Colonic mucosa (tissue), 4 donors: ENCODE measurements around the gene CKM. TPM values are rescaled to one million over a fixed set of nuclear protein-coding genes. Genes with fewer than 3 reads are reported as not detected.
"Not testable (repeated sequence)": the region's sequence is repeated elsewhere in the genome, so short reads cannot be mapped to it uniquely, and the experiment has no call there.

Experiments
- DNase-seq: peaks from one replicate; pipeline ENCODE4 v3.0.0-alpha.2; 2020
- H3K27ac ChIP-seq: fragments of 200-600 bp; one replicate; pipeline ENCODE4 v1.8.0; 2021
- H3K27me3 ChIP-seq: fragments of 200-600 bp; one replicate; pipeline ENCODE4 v1.8.0; 2021
- H3K36me3 ChIP-seq: fragments of 200-600 bp; one replicate; pipeline ENCODE4 v1.8.0; 2021
- H3K4me1 ChIP-seq: fragments of 200-600 bp; one replicate; pipeline ENCODE4 v1.8.0; 2021; ENCODE audit warnings: mild to moderate bottlenecking
- H3K4me3 ChIP-seq: fragments of 200-600 bp; one replicate; pipeline ENCODE4 v1.8.0; 2021
- H3K9ac ChIP-seq, 2 donors: one replicate each; pipeline ENCODE4 v1.7.0; 2013; ENCODE audit warnings: control low read depth in 2 of 2, low read depth in 2 of 2, low read length in 2 of 2
- H3K9me3 ChIP-seq: fragments of 200-600 bp; one replicate; pipeline ENCODE4 v1.8.0; 2021
- intact Hi-C: fragments of 100-400 bp; cut with DNase I; formaldehyde crosslinking; loops from one replicate; pipeline ENCODE4 v1.14.1; 2022
- total RNA-seq, 2 donors: library from RNA; stranded (reverse); fragmentation: NEBNext Ultra II Directional in 1 of 2; extraction: Animal tissue kit (Norgen Biotek cat#: 25700) in 1 of 2; gene quantifications; one replicate each; pipeline ENCODE4 v1.2.1, GENCODE V29; 2021
- TF ChIP-seq, protein P1 (sequence below): fragments of 200-600 bp; IDR thresholded peaks from one replicate; pipeline ENCODE4 v1.8.0; 2022; ENCODE audit warnings: antibody characterized with exemption, mild to moderate bottlenecking
- donor health status: healthy.
- donor health status: DM: no; HTN: no; CAD: no.
- donor health status: DM: no; HTN: no; CAD: no.

The CKM gene
- total RNA-seq, 2 donors from 2014 or later: 0.53 TPM; not detected in 1

GRCh38 chr19:45276284-45276687, 46.4 kb downstream of the CKM start:
- Histone ChIP-seq H3K4me1 (no peaks in the 10 kb centered on the region), H3K36me3 (no peaks in the 10 kb centered on the region), H3K27ac (no peak overlapping the region), H3K27me3 (no peaks in the 10 kb centered on the region), H3K4me3 (no peak overlapping the region), H3K9ac (no peak overlapping the region), H3K9me3 (no peaks in the 10 kb centered on the region)
- TF ChIP-seq, protein P1, sequence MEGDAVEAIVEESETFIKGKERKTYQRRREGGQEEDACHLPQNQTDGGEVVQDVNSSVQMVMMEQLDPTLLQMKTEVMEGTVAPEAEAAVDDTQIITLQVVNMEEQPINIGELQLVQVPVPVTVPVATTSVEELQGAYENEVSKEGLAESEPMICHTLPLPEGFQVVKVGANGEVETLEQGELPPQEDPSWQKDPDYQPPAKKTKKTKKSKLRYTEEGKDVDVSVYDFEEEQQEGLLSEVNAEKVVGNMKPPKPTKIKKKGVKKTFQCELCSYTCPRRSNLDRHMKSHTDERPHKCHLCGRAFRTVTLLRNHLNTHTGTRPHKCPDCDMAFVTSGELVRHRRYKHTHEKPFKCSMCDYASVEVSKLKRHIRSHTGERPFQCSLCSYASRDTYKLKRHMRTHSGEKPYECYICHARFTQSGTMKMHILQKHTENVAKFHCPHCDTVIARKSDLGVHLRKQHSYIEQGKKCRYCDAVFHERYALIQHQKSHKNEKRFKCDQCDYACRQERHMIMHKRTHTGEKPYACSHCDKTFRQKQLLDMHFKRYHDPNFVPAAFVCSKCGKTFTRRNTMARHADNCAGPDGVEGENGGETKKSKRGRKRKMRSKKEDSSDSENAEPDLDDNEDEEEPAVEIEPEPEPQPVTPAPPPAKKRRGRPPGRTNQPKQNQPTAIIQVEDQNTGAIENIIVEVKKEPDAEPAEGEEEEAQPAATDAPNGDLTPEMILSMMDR: no peak
- intact Hi-C loops: no loop called here
- no peak for DNase-seq

- Histone ChIP-seq H3K4me1 (no peaks in the 10 kb centered on the region), H3K27me3 (no peaks in the 10 kb centered on the region), H3K9ac (no peak overlapping the region), H3K36me3 (no peaks in the 10 kb centered on the region), H3K27ac (no peak overlapping the region), H3K4me3 (no peak overlapping the region), H3K9me3 (no peaks in the 10 kb centered on the region)
- TF ChIP-seq, protein P1: no peak
- DNase-seq: no peak
- intact Hi-C loops: no loop called here
Measured at GRCh38 chr19:45275370-45275971, 47.2 kb downstream of the CKM start.

DNA sequence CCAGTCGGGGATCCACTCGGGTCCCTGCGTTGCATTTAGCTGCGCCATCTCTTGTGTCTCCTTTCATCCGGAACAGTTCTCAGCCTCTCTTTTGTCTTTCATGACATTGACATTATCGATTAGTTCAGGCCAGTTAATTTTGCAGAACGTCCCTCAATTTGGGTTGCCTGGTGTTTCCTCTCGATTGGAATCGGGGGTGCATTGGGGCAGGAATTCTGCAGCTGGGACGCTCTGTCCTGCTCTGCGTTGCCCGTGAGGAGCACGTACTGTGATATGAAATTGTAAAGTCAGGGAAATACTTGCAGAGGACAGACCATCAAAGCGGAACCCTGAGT, 49.2 kb downstream of the CKM start:
- Histone ChIP-seq H3K4me1 (no peaks in the 10 kb centered on the region), H3K36me3 (no peaks in the 10 kb centered on the region), H3K27me3 (no peaks in the 10 kb centered on the region), H3K4me3 (no peak overlapping the region), H3K27ac (no peak overlapping the region), H3K9ac (no peak overlapping the region), H3K9me3 (no peaks in the 10 kb centered on the region)
- no peak for DNase-seq
- intact Hi-C loops: no loop called here
- TF ChIP-seq, protein P1: no peak

DNA sequence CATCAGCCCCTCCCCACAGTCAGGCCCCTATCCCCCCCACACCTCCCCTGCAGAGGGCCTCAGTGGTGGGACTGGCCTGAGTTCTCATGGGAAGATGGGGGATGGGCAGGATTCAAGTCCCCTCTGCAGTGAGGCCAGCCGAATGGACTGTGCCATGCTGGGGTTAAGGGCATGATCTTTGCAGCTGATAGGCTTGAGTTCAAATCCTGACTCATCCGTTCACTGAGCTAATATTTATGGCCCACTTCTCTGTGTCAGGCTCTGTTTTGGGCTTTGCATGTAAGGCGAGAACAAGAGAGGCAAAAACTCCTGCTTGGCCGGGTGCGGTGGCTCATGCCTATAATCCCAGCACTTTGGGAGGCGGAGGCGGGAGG, 51.0 kb downstream of the CKM start:
- TF ChIP-seq, protein P1: no peak
- Histone ChIP-seq H3K4me3 (no peak overlapping the region), H3K4me1 (no peaks in the 10 kb centered on the region), H3K27me3 (no peaks in the 10 kb centered on the region), H3K36me3 (no peaks in the 10 kb centered on the region), H3K27ac (no peak overlapping the region), H3K9ac (no peak overlapping the region), H3K9me3 (no peaks in the 10 kb centered on the region)
- DNase-seq: no peak
- intact Hi-C loops: no loop called here

DNA sequence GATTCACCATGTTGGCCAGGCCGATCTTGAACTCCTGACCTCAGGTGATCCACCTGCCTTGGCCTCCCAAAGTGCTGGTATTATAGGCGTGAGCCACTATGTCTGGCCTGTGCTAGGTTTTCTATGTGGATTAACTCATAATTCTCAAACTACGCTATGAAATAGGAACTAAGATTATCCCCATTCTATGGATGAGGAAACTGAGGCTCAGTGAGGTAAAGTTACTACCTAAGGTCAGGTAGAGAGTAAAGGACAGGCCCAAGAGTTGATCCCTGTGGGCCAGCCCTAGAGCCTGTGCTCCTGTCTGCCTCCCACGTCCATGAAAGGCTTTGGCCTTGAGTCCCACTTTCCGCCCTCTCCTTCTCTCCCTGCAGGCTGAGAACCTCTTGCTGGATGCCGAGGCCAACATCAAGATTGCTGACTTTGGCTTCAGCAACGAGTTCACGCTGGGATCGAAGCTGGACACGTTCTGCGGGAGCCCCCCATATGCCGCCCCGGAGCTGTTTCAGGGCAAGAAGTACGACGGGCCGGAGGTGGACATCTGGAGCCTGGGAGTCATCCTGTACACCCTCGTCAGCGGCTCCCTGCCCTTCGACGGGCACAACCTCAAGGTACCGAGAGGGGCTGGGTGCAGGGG, 51.5 kb downstream of the CKM start:
- Histone ChIP-seq H3K4me1 (no peaks in the 10 kb centered on the region), H3K27me3 (no peaks in the 10 kb centered on the region), H3K27ac (no peak overlapping the region), H3K4me3 (no peak overlapping the region), H3K9ac (no peak overlapping the region), H3K9me3 (no peaks in the 10 kb centered on the region), H3K36me3 (no peaks in the 10 kb centered on the region)
- DNase-seq: no peak
- intact Hi-C loops: no loop called here
- TF ChIP-seq, protein P1: no peak

GRCh38 chr19:45269939-45270338, 52.7 kb downstream of the CKM start:
- H3K9ac ChIP-seq, intact Hi-C loops, H3K27ac ChIP-seq, H3K9me3 ChIP-seq, H3K4me1 ChIP-seq, DNase-seq, H3K36me3 ChIP-seq, H3K27me3 ChIP-seq, H3K4me3 ChIP-seq: not testable (repeated sequence)
